Measurements from ENCODE around the gene TMPRSS13.

DNA sequence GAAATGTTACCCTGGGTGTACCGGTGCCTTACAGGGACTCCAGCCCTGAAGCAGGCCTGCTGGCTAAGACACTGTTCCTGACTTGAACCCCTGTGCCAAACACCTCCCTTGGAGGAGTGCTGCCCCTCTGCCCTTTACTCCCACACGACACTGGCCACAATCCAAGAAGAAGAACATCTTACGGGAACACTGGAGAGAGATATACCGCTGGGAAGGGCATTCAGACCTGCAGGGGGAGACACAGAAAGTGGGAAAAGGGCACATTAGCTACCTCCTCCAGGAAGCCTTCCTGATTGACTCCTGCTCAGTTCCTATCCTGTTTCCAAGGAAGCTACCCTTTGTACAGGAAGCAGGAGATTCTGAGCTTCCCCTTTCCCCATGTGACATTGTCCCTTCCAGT lies 18.7 kb downstream of the TMPRSS13 start:
- no peak for TF ChIP-seq EP300 (IDR thresholded peaks at IDR 0.05)
- TF ChIP-seq, protein P1, sequence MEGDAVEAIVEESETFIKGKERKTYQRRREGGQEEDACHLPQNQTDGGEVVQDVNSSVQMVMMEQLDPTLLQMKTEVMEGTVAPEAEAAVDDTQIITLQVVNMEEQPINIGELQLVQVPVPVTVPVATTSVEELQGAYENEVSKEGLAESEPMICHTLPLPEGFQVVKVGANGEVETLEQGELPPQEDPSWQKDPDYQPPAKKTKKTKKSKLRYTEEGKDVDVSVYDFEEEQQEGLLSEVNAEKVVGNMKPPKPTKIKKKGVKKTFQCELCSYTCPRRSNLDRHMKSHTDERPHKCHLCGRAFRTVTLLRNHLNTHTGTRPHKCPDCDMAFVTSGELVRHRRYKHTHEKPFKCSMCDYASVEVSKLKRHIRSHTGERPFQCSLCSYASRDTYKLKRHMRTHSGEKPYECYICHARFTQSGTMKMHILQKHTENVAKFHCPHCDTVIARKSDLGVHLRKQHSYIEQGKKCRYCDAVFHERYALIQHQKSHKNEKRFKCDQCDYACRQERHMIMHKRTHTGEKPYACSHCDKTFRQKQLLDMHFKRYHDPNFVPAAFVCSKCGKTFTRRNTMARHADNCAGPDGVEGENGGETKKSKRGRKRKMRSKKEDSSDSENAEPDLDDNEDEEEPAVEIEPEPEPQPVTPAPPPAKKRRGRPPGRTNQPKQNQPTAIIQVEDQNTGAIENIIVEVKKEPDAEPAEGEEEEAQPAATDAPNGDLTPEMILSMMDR (IDR thresholded peaks at IDR 0.05), result no peak
- no peak for TF ChIP-seq POLR2A (IDR thresholded peaks at IDR 0.05)
